DOHH2 (cell line): Measurements from ENCODE around the gene TNFSF8.

Source experiments
- H3F3A ChIP-seq: fragments of 200-600 bp; sonication (generic), shearing (Covaris generic); 2 replicates; pipeline ENCODE4 v1.6.0; 2016; ENCODE audit warnings: antibody characterized with exemption, mild to moderate bottlenecking; ENCODE audit not compliant: control insufficient read depth, insufficient read depth
- H3K27ac ChIP-seq: fragments of 200-600 bp; sonication (generic); 2 replicates; pipeline ENCODE4 v1.5.1; 2014; ENCODE audit warnings: low read depth, mild to moderate bottlenecking, low read length, moderate library complexity
- H3K27me3 ChIP-seq: fragments of 200-600 bp; sonication (generic); 2 replicates; pipeline ENCODE4 v1.6.1; 2014; ENCODE audit warnings: mild to moderate bottlenecking, low read length, mixed read lengths; ENCODE audit not compliant: control insufficient read depth
- H3K36me3 ChIP-seq: fragments of 200-600 bp; sonication (generic); 2 replicates; pipeline ENCODE4 v1.6.1; 2014; ENCODE audit warnings: mild to moderate bottlenecking, low read length, moderate library complexity, mixed read lengths; ENCODE audit not compliant: control insufficient read depth
- H3K4me1 ChIP-seq: fragments of 200-600 bp; sonication (generic); 2 replicates; pipeline ENCODE4 v1.6.1; 2014; ENCODE audit warnings: mild to moderate bottlenecking, low read length, mixed read lengths; ENCODE audit not compliant: control insufficient read depth
- H3K4me2 ChIP-seq: fragments of 200-600 bp; sonication (generic); 2 replicates; pipeline ENCODE4 v1.6.0; 2014; ENCODE audit warnings: mild to moderate bottlenecking, low read length, moderate library complexity
- H3K4me3 ChIP-seq: fragments of 200-600 bp; sonication (generic); 2 replicates; pipeline ENCODE4 v1.5.1; 2014; ENCODE audit warnings: mild to moderate bottlenecking, low read length, mixed read lengths
- H3K79me2 ChIP-seq: fragments of 200-600 bp; sonication (generic); 2 replicates; pipeline ENCODE4 v1.6.1; 2014; ENCODE audit warnings: mild to moderate bottlenecking, low read length, mixed read lengths; ENCODE audit not compliant: control insufficient read depth
- H3K9me2 ChIP-seq: fragments of 200-600 bp; sonication (generic); replicated peaks from 2 replicates; pipeline ENCODE4 v1.6.1; 2014; ENCODE audit warnings: mild to moderate bottlenecking, low read length, mixed read lengths; ENCODE audit not compliant: control insufficient read depth
- H3K9me3 ChIP-seq: fragments of 200-600 bp; sonication (generic); 2 replicates; pipeline ENCODE4 v1.6.1; 2014; ENCODE audit warnings: antibody characterized with exemption, low read length, mixed read lengths; ENCODE audit not compliant: control insufficient read depth, insufficient read depth
- H4K20me1 ChIP-seq: fragments of 200-600 bp; sonication (generic); 2 replicates; pipeline ENCODE4 v1.6.0; 2014; ENCODE audit warnings: low read depth, mild to moderate bottlenecking, antibody characterized with exemption, low read length, moderate library complexity; ENCODE audit not compliant: control insufficient read depth, insufficient read depth
- CTCF ChIP-seq: fragments of 200-600 bp; sonication (generic); IDR thresholded peaks from one replicate; pipeline ENCODE4 v1.5.1; 2014; ENCODE audit warnings: antibody characterized with exemption, mild to moderate bottlenecking, low read depth, low read length; ENCODE audit not compliant: poor library complexity, severe bottlenecking
- EZH2phosphoT487 ChIP-seq: fragments of 200-600 bp; sonication (generic); IDR thresholded peaks from 2 replicates; pipeline ENCODE4 v1.6.1; 2017; ENCODE audit warnings: borderline replicate concordance, mild to moderate bottlenecking, antibody characterized with exemption, low read length, moderate library complexity, mixed read lengths

TNFSF8 gene

GRCh38 chr9:114916481-114916880 lies 13.9 kb downstream of the TNFSF8 start:
- H4K20me1 ChIP-seq = peaks cover 5% of the 10 kb centered on the region; the same call in 1 of the 2 replicates
- no peak for TF ChIP-seq EZH2phosphoT487
- TF ChIP-seq CTCF = no peak
- H3K9me3 ChIP-seq = no peaks in the 10 kb centered on the region
- peaks cover 35% of the 10 kb centered on the region for H3K4me1 ChIP-seq
- no peak overlapping the region for H3K27ac ChIP-seq
- no peak overlapping the region for H3K4me2 ChIP-seq
- peaks cover 22% of the 10 kb centered on the region for H3K79me2 ChIP-seq
- peaks cover 30% of the 10 kb centered on the region for H3K36me3 ChIP-seq
- H3K9me2 ChIP-seq = no peaks in the 10 kb centered on the region
- no peaks in the 10 kb centered on the region for H3K27me3 ChIP-seq
- H3F3A ChIP-seq = 0 out of 2 replicates have a peak, but pooled peaks cover 5% of the 10 kb centered on the region
- no peak overlapping the region for H3K4me3 ChIP-seq

- no peaks in the 10 kb centered on the region for H3K9me3 ChIP-seq
- no peaks in the 10 kb centered on the region for H3K79me2 ChIP-seq
- H3F3A ChIP-seq = 0 out of 2 replicates have a peak, but pooled peaks cover 5% of the 10 kb centered on the region
- no peak overlapping the region for H3K4me3 ChIP-seq
- H3K9me2 ChIP-seq = no peaks in the 10 kb centered on the region
- peaks cover 35% of the 10 kb centered on the region for H3K4me1 ChIP-seq
- no peaks in the 10 kb centered on the region for H4K20me1 ChIP-seq
- H3K4me2 ChIP-seq = no peak overlapping the region
- peaks cover 27% of the 10 kb centered on the region for H3K36me3 ChIP-seq
- no peaks in the 10 kb centered on the region for H3K27me3 ChIP-seq
- H3K27ac ChIP-seq = no peak overlapping the region
- TF ChIP-seq CTCF (peak; percentile 74), EZH2phosphoT487 (no peak)
Measured at GRCh38 chr9:114914139-114914538, 16.3 kb downstream of the TNFSF8 start.

GRCh38 chr9:114913656-114914055 lies 16.7 kb downstream of the TNFSF8 start:
- H3K27me3 ChIP-seq = no peaks in the 10 kb centered on the region
- H3K4me2 ChIP-seq = no peak overlapping the region
- H4K20me1 ChIP-seq = no peaks in the 10 kb centered on the region
- peaks cover 38% of the 10 kb centered on the region for H3K4me1 ChIP-seq
- H3K27ac ChIP-seq = no peak overlapping the region
- H3K9me2 ChIP-seq = no peaks in the 10 kb centered on the region
- no peaks in the 10 kb centered on the region for H3K79me2 ChIP-seq
- peaks cover 30% of the 10 kb centered on the region for H3K36me3 ChIP-seq
- H3K4me3 ChIP-seq = no peak overlapping the region
- TF ChIP-seq EZH2phosphoT487 = no peak
- TF ChIP-seq CTCF = no peak
- 0 out of 2 replicates have a peak, but pooled peaks cover 5% of the 10 kb centered on the region for H3F3A ChIP-seq
- no peaks in the 10 kb centered on the region for H3K9me3 ChIP-seq
